ENCODE data around the gene FAM110C. TPM values are rescaled to one million over a fixed set of nuclear protein-coding genes. Genes with fewer than 3 reads are reported as not detected.
A peak's percentile ranks its signal among the peaks of the same experiment; 100 is the strongest.
"Not testable (repeated sequence)": the region's sequence is repeated elsewhere in the genome, so short reads cannot be mapped to it uniquely, and the experiment has no call there.

The FAM110C gene
- under 1 TPM; 0.14 to 0.16 TPM for total RNA-seq

DNA sequence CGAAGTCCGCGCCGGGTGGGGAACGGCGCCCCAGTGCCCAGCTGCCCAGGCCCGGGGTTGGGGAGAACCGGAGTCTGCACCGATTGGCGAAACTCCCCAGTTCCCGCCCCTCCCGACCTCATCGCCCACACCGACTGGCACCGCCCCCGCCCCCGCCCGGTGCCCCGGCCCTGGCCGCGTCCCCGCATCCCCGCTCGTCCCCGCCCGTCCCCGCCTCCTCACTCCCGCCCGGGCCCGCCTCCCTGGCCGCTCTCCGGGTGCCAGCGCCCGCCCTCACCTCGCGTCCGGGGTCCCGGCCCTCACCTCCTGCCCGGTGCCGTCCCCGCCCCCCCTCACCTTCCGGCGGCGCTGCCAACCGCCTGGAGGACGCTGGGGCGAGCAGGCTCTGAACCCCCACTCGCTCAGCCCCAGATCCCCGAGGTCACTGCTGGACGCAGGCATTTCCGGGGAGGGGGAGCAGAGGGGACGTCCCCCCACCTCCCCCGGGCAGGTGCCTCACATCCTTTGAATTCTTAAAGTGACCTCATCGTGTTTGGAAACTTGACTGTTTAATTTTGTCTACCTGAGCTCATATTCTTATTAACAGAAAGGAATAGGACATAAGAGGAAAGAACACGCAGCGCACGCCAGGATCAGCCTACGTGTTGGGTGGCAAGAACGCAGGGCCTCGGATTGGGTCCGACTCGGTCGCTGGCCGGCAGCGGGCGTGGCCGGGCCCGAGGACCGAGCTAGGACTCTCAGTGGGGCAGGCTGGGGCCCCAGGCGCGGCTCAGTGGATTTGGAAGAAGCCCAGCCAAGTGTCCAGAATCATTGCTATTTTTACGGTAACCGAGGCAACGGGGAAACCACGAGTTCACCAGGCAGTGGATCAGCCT is at the start of gene FAM110C:
FAM110C (minus strand) TSS at position 35 of the 875 bp plus-strand sequence. CDS start 120 bp downstream, outside the sequence.
- peak; percentile 51 for DNase-seq
- Mint-ChIP-seq H3K27ac (no peak within 1 kb of the TSS), H3K27me3 (peaks cover 38% of the 10 kb centered on the region), H3K36me3 (no peaks in the 10 kb centered on the region), H3K4me1 (peaks cover 15% of the 10 kb centered on the region), H3K4me3 (peak within 1 kb of the TSS; percentile 75), H3K9me3 (no peaks in the 10 kb centered on the region)

- H3K4me3 Mint-ChIP-seq: no peak overlapping the region
These were observed 46.0 kb upstream of the FAM110C start for GRCh38 chr2:92326-92725.

GRCh38 chr2:90645-91312 is 44.5 kb upstream of the FAM110C start:
- H3K4me1 Mint-ChIP-seq: peaks cover 2% of the 10 kb centered on the region
- no peak for DNase-seq

More at GRCh38 chr2:92326-92725, 46.0 kb upstream of the FAM110C start:
- Mint-ChIP-seq H3K27me3 (peaks cover 10% of the 10 kb centered on the region), H3K36me3 (no peaks in the 10 kb centered on the region), H3K27ac (no peak overlapping the region), H3K9me3 (peaks cover 8% of the 10 kb centered on the region), H3K4me1 (peaks cover 2% of the 10 kb centered on the region)
- no peak for DNase-seq

DNA sequence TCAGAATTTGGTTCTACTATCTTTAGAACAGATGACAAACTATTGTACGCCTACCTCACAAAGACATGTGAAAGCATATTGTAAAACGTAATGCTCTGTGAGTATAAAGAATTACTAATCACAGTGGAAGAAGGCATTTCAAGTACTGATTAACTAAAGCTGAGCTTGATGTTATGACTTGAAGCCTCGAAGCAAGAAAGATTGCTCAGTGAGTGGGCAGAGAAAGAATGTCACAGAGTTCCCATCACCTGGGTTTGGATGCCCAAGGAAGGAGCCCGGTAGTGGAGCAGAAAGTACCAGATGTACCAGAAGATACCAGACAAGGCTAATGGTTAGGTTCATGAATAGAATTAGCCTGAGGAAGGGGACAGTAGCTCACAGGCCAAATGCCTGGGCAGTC is 39.5 kb upstream of the FAM110C start:
- Mint-ChIP-seq H3K27ac (no peak overlapping the region), H3K9me3 (no peaks in the 10 kb centered on the region), H3K36me3 (no peaks in the 10 kb centered on the region), H3K4me1 (no peaks in the 10 kb centered on the region), H3K27me3 (peaks cover 7% of the 10 kb centered on the region), H3K4me3 (no peak overlapping the region)
- no peak for DNase-seq

More at GRCh38 chr2:90645-91312, 44.5 kb upstream of the FAM110C start:
- no peak overlapping the region for H3K4me3 Mint-ChIP-seq
- H3K36me3 Mint-ChIP-seq: no peaks in the 10 kb centered on the region
- H3K27ac Mint-ChIP-seq: no peak overlapping the region
- H3K27me3 Mint-ChIP-seq: peaks cover 10% of the 10 kb centered on the region
- H3K9me3 Mint-ChIP-seq: peaks cover under 1% of the 10 kb centered on the region

- Mint-ChIP-seq H3K27me3 (no peaks in the 10 kb centered on the region), H3K27ac (no peak overlapping the region), H3K36me3 (no peaks in the 10 kb centered on the region), H3K4me3 (no peak overlapping the region), H3K9me3 (no peaks in the 10 kb centered on the region), H3K4me1 (no peaks in the 10 kb centered on the region)
- DNase-seq: no peak
These were observed 37.8 kb upstream of the FAM110C start for GRCh38 chr2:84121-84520.

- DNase-seq: no peak
- H3K27me3 Mint-ChIP-seq: peaks cover 10% of the 10 kb centered on the region
- no peaks in the 10 kb centered on the region for H3K4me1 Mint-ChIP-seq
- no peak overlapping the region for H3K27ac Mint-ChIP-seq
- H3K36me3 Mint-ChIP-seq: no peaks in the 10 kb centered on the region
- no peak overlapping the region for H3K4me3 Mint-ChIP-seq
- peaks cover 1% of the 10 kb centered on the region for H3K9me3 Mint-ChIP-seq
These were observed 34.8 kb upstream of the FAM110C start for GRCh38 chr2:80971-81736.

DNA sequence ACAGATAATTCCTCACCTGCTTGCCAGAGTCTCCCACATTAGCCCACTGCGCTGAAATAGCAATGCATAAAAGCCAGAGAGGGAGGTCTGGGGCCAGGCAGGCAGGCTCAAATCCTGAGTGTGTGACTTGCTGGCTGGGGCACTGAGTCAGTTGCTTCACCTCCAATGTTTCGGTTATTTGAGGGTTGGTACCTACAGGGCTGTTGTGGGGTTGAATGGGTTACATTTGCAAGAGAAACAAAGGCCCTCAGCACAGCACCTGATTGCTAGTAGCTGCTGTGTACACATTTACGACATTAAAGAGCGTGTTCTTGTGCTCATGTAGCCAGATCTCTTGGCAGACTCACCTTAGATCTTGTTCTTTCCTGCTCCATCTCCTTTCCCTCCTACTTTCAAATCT is 34.1 kb upstream of the FAM110C start:
- Mint-ChIP-seq H3K4me1 (no peaks in the 10 kb centered on the region), H3K36me3 (no peaks in the 10 kb centered on the region), H3K9me3 (peaks cover 1% of the 10 kb centered on the region), H3K27ac (no peak overlapping the region), H3K27me3 (peaks cover 10% of the 10 kb centered on the region), H3K4me3 (no peak overlapping the region)
- DNase-seq: no peak

DNA sequence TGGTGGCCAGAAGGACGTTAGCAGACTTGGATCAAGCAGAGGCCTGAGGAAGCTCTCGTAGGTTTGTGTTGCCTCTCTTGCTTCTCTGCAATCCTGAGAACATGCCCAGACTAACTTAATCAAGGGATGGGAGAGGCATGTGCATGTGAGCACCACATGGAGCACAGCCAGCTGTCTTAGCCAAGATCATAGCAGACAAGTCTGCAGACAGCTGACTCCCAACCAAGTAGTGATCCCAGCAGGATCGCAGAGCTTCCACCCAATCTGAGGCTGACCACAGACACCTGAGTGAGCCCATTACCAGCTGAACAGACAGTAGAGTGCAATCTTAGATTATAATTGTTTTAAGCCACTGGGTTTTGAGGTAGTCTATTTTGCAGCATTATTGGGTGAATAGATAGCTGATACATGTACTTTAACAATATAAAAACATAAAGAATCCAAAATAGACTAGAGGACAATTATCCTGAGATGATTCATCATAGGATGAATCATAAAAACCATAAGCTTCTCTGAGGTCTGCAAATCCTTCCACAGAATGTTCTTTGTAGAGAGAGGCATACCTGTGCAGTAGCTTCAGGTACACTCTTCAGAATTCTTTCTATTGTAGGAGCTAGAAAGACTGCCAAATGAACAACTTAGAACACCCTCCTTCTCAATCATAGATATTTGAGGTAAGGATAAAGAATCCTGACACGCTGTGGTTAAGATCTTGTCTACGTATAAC is 25.2 kb upstream of the FAM110C start:
- no peaks in the 10 kb centered on the region for H3K36me3 Mint-ChIP-seq
- no peak overlapping the region for H3K4me3 Mint-ChIP-seq
- H3K27me3 Mint-ChIP-seq: peaks cover 2% of the 10 kb centered on the region
- no peaks in the 10 kb centered on the region for H3K4me1 Mint-ChIP-seq
- no peak overlapping the region for H3K27ac Mint-ChIP-seq
- no peak for DNase-seq
- peaks cover 2% of the 10 kb centered on the region for H3K9me3 Mint-ChIP-seq

DNA sequence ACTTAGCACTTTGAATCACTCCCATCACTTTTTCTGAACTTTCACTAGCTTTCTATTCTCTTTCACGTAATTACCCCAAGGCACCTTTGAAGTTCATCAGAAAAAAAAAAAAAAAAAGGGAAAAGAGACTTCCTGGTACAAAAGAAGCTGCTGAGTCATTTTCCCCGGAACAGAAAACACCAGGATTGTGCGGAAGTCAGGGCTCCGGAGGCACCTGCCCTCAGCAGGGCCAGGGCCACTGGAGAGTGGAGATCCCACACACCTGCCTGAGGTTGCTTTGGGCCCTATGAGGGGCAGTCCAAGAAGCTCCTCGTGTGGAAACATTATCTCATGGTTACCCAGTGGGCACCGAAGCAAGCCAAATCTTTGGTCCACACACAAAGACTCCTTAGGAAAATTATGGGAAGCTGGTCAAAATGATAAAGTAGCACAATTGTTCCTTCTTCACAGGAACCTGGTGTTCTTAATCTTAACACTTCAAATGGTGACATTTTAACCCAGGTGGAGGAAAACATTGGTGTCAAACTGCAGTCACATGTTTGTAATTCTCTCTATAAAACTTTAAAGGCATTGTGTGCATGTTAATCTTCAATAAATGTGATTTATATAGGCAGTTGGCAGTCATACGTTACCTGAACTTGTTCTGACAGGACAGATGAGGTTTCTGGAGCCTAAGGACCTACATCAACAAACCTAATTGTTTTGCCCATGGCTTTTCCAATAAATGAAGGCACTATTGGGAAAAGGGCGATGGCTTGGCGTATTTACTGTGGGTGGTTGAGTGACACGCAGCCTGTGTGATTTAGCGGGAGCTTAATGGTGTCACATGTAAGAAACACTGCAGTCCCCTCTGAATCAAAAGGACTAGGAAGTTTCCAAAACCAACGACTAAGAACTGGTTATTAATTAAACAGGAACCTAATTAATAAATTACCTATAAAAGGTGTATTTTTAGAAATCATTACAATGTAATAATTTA is 23.4 kb upstream of the FAM110C start:
- H3K27ac Mint-ChIP-seq: no peak overlapping the region
- no peaks in the 10 kb centered on the region for H3K36me3 Mint-ChIP-seq
- peaks cover 2% of the 10 kb centered on the region for H3K9me3 Mint-ChIP-seq
- no peaks in the 10 kb centered on the region for H3K27me3 Mint-ChIP-seq
- no peak for DNase-seq
- no peaks in the 10 kb centered on the region for H3K4me1 Mint-ChIP-seq
- no peak overlapping the region for H3K4me3 Mint-ChIP-seq

DNA sequence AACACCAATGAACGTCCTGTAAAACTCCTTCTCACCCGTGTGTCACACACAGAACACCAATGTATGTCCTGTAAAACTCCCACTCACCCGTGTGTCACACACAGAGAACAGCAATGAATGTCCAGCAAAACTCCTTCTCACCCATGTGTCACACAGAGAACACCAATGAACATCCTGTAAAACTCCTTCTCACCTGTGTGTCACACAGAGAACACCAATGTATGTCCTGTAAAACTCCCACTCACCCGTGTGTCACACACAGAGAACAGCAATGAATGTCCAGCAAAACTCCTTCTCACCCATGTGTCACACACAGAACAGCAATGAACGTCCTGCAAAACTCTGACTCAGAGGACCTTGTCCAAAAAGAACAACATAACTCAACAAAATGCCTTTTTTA is 22.3 kb upstream of the FAM110C start:
- not testable (repeated sequence) for H3K4me3 Mint-ChIP-seq, H3K27ac Mint-ChIP-seq, DNase-seq, H3K27me3 Mint-ChIP-seq, H3K9me3 Mint-ChIP-seq, H3K4me1 Mint-ChIP-seq, H3K36me3 Mint-ChIP-seq

GRCh38 chr2:66853-67252 is 20.5 kb upstream of the FAM110C start:
- no peaks in the 10 kb centered on the region for H3K9me3 Mint-ChIP-seq
- no peaks in the 10 kb centered on the region for H3K27me3 Mint-ChIP-seq
- H3K4me1 Mint-ChIP-seq: no peaks in the 10 kb centered on the region
- no peak for DNase-seq
- H3K36me3 Mint-ChIP-seq: no peaks in the 10 kb centered on the region
- H3K27ac Mint-ChIP-seq: no peak overlapping the region
- no peak overlapping the region for H3K4me3 Mint-ChIP-seq

DNA sequence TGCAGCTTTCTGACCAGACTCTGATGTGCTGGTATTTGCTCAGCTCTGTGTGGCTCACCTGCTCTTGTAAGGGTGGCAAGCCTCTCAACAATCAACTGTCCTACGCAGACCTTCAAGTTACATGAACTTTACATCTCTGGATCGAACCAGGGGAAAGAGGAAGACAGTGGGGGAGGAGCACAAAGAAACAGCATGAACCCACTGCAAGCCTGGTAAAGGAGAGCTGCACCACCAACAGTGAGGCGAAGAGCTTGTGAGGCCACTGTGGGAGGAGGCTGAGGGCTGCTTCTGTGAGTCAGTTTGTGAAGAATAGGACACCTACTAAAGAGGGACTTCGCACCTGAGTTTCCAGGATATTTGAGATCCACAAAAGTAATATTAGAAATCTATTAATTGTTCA is 18.8 kb upstream of the FAM110C start:
- Mint-ChIP-seq H3K4me3 (no peak overlapping the region), H3K36me3 (no peaks in the 10 kb centered on the region), H3K4me1 (no peaks in the 10 kb centered on the region), H3K27me3 (no peaks in the 10 kb centered on the region), H3K9me3 (peaks cover 3% of the 10 kb centered on the region), H3K27ac (no peak overlapping the region)
- no peak for DNase-seq

DNA sequence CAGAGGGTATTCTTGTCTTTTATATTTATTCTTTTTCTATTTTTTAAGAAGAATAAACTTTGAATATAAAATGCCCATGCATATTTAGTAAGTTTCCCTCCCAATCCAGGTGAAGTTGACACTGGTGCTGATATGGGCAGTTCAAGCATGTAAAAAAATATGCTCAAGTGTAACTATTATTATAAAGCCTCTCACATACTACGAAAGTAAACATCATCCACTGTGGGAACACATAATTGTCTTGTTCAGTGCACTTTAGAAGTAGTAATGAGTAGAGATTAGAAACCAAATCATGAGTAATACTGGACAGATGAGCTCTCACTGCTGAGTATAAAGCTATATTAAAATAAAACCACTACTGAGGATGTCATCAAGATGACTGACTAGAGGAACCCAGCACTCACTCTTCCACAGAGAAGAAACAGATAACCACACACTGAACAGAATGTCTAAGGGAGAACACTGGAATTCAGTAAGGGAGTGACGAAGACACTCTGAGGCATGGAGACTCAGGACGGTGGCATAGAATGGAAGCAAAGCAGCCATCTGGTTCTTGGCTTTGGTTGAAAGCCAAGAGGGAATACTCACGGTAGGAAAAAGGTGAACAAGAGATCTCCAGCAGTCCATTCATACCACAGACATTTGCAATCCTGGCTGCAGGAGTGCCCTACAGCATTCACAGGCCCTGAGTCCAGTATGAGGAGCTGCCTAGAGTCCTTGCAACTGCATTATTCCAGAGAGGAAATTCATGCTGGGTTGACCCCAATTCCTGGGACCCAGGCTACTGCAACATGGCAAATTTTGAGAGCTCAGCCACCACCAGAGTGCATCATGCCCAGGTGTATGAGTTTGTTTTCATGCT is 9.5 kb upstream of the FAM110C start:
- DNase-seq: no peak
- H3K4me1 Mint-ChIP-seq: no peaks in the 10 kb centered on the region
- no peaks in the 10 kb centered on the region for H3K27me3 Mint-ChIP-seq
- no peak overlapping the region for H3K27ac Mint-ChIP-seq
- peaks cover 2% of the 10 kb centered on the region for H3K36me3 Mint-ChIP-seq
- H3K9me3 Mint-ChIP-seq: peaks cover 10% of the 10 kb centered on the region
- H3K4me3 Mint-ChIP-seq: no peak overlapping the region

All from activated naive CD8-positive, alpha-beta T cell treated with anti-CD3 and anti-CD28 coated beads for 36 hours (primary cell).